Measurements from ENCODE around the gene IGSF21.

The IGSF21 gene

DNA sequence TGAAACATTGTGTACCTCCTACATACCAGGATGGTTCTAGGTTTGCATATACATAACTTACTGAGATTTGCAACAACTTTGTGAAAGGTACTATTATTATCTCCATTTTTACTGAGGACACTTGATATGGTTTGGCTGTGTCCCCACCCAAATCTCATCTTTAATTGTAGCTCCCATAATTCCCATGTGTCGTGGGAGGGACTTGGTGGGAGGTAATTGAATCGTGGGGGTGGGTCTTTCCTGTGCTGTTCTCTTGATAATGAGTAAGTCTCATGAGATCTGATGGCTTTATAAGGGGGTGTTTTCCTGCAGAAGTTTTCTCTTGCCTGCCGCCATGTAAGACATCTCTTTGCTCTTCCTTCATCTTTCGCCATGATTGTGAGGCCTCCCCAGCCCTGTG, 40.1 kb downstream of the IGSF21 start:
- no peak overlapping the region for H3K4me3 ChIP-seq (replicated peaks in 1 of 2; ENCODE audit: low read depth in 2 of 2, low read length in 2 of 2)
- TF ChIP-seq, protein P1, sequence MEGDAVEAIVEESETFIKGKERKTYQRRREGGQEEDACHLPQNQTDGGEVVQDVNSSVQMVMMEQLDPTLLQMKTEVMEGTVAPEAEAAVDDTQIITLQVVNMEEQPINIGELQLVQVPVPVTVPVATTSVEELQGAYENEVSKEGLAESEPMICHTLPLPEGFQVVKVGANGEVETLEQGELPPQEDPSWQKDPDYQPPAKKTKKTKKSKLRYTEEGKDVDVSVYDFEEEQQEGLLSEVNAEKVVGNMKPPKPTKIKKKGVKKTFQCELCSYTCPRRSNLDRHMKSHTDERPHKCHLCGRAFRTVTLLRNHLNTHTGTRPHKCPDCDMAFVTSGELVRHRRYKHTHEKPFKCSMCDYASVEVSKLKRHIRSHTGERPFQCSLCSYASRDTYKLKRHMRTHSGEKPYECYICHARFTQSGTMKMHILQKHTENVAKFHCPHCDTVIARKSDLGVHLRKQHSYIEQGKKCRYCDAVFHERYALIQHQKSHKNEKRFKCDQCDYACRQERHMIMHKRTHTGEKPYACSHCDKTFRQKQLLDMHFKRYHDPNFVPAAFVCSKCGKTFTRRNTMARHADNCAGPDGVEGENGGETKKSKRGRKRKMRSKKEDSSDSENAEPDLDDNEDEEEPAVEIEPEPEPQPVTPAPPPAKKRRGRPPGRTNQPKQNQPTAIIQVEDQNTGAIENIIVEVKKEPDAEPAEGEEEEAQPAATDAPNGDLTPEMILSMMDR (IDR thresholded peaks at IDR 0.05; ENCODE audit: low read depth, low read length): no peak
- no peak for DNase-seq (ENCODE audit: low read depth in 2 of 2)

DNA sequence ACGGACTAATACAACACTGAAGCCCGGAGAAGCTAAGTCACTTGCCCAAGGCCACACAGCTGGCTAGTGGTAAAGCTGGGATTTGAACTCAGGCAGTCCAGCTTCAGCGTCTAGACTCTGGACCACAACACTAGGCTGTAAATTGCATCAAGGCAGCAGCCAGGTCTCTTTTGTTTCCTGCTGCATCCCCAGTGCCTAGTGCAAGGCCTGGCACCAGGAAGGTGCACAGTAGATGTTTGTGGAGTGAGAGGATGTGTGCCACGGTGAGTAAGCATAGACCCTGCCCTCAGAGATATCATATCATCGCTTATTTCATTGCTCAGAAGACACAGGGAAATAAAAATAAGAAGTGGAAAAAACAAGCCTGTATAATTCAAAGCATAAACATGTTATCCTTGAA, 40.9 kb downstream of the IGSF21 start:
- no peak for DNase-seq (ENCODE audit: low read depth in 2 of 2)
- H3K4me3 ChIP-seq (replicated peaks in 1 of 2; ENCODE audit: low read depth in 2 of 2, low read length in 2 of 2): no peak overlapping the region
- TF ChIP-seq, protein P1 (IDR thresholded peaks at IDR 0.05; ENCODE audit: low read depth, low read length): no peak

DNA sequence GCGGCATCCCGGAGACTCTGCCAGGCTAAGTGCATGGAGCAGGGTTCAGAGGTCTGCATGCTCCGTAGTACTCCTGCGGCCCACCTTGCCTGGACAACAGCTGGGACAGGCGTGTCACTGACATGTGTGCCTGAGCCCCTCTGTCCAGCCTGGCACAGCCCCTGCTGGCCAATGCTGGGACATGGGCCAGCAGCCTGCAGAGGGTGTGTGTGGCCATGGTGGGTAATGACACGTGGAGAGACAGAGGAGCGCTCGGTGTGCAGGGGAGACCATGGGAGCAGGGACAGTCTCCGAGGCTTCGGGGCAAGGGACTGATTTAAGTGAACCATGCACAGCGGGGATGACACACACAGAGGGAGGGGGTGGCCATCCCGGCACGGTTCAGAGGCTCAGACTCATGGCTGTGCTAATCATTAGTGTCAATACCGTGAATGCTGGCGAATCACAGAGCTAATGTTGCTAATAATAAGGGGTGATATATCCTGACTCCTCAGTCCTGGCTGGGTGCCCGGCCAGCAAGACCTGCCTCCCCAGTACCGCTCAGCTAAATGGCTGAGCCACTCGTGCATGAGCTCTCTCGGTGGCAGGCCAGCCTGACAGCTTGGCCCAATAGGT, 41.5 kb downstream of the IGSF21 start:
- no peak overlapping the region for H3K4me3 ChIP-seq (replicated peaks in 1 of 2; ENCODE audit: low read depth in 2 of 2, low read length in 2 of 2)
- DNase-seq (ENCODE audit: low read depth in 2 of 2): no peak
- TF ChIP-seq, protein P1 (IDR thresholded peaks at IDR 0.05; ENCODE audit: low read depth, low read length): no peak

DNA sequence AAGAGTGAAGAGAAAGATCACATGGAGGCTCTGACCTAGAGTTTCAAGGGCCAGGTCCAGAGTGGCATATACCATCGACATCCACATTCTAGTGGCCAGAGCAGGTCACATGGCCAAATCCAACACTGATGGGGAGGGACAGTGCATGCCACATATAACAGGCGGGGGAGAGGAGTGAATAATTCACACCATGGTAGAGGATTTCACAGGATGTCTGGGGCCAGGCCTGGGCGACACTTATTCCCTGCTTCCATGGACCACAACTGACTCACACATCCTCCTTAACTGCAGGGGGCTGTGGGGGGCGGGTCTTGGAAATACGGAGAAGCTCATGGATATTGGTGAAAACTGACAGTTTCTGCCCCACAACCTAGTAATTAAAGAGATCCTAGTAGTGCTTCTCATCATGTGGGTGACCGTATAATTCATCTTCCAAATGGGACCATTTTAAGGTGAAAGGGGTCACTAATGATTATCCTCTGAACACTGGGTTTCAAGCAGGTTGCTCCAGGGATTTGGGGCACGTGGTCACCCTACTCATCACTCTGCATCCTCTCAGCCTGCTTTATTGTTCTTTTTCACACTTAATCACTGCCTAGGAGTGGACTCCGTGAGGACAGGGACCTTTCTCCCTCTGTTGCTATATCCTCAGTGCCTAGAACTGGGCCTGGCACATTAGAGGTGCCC, 44.0 kb downstream of the IGSF21 start:
- TF ChIP-seq, protein P1 (IDR thresholded peaks at IDR 0.05; ENCODE audit: low read depth, low read length): no peak

DNA sequence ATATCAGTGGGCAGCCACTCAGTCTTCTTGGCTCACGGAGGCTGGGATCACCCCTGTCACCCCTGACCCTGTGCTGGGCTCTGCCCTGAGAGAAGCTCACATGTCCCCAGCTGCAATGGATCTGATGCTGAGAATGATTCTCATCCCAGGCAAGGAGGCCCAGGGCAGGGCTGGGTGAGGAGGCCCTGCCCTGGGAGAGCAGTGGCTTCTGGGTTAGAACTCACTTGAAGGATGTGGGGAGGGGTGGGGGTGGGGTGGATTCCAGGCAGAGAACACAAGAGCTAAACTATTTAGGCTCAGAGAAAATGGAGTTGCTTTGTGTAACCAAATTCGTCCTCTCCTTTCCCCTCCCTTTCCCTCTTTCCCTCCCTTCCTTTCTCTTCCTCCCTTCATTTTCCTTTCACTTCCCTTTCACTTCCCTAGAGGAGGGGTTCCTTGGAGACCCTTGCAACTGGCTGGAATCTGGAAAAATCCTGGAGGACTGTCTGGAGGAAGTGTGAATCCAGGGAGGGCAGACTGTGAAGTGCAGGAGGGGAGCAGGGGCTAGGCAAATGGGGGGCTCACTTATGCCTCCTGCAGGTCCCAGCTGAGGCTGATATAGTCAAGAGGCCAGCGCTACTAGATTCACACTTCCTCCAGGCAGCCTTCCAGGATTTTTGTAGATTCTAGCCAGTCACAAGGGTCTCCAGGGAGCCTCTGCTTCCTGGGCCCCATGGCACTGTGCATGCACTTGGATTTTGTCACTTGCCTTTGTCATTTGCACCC, 47.0 kb downstream of the IGSF21 start:
- TF ChIP-seq, protein P1 (IDR thresholded peaks at IDR 0.05; ENCODE audit: low read depth, low read length): no peak
- DNase-seq (ENCODE audit: low read depth in 2 of 2): no peak
- no peak overlapping the region for H3K4me3 ChIP-seq (replicated peaks in 1 of 2; ENCODE audit: low read depth in 2 of 2, low read length in 2 of 2)

More for the DNA sequence above, 44.0 kb downstream of the IGSF21 start:
- H3K4me3 ChIP-seq (replicated peaks in 1 of 2; ENCODE audit: low read depth in 2 of 2, low read length in 2 of 2): no peak overlapping the region
- no peak for DNase-seq (ENCODE audit: low read depth in 2 of 2)

DNA sequence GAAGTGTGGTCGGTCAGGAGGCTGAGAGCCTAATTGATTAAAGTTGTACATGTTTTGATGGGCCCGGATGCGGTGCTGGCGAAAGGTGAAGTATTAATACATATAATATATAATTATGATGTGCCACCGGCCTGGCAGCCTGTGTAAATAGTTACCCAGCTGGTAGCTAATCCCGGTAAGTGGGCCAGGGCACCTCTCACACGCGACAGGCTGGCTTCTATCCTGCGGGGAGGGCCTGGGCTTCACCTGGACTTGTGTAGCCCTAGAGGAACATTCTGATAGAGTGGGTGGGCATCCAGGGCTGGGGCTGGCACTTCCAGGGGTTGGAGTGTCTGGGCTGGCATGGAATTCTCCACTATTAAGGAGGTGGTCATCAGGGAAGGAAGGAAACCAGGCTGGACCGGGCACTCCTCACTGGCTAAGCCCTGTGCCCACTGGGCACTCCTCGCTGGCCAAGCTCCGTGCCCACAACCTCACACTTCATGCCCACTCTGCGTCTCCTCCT, 48.3 kb downstream of the IGSF21 start:
- no peak overlapping the region for H3K4me3 ChIP-seq (replicated peaks in 1 of 2; ENCODE audit: low read depth in 2 of 2, low read length in 2 of 2)
- no peak for DNase-seq (ENCODE audit: low read depth in 2 of 2)
- TF ChIP-seq, protein P1 (IDR thresholded peaks at IDR 0.05; ENCODE audit: low read depth, low read length): no peak

Data from cardiac fibroblast (primary cell).